GM18502 (cell line): Measurements from ENCODE around the gene NAXE.
"Not testable (repeated sequence)": the region's sequence is repeated elsewhere in the genome, so short reads cannot be mapped to it uniquely, and the experiment has no call there.

Experiments used
- ATAC-seq: cut with Tn5 transposase; IDR thresholded peaks from one replicate; pipeline ENCODE4 v1.9.1; 2021; ENCODE audit warnings: mild to moderate bottlenecking; ENCODE audit not compliant: unreplicated experiment, poor library complexity

The NAXE gene

DNA sequence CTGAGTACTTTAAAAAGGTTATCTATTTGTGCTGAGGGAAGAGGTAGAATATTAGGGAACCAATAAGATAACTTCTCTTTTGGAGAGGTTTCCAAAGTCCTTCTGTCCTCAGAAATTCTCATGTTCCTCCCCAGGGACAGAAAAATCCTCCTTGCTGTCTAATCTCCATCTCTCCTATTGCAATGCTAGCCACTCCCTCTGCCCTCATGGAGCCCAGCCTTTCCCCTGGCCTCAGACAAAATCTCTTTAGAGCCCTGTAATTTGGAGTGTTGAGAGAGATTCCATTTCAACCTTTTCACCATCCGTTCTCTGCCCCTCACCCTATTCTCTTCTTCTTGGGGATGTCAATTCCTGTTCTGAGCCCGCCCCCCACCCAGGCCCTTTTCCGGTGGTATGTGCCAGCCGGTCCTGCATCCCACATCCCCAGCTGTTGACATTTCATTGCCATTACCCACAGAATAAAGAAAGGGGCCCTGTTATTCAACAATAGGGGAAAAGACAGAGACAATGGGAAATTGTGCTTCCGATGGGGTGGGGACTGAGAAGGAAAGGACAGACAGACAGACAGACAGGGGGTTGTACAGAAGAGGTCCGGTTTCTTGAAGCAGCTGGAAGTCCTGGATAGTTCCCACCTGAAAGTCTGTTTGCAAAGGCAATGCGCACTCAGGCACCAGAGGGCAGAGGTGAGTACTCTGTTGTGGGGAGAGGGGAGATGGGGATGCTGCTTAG is 27.4 kb downstream of the NAXE start, which contains the start of gene HAPLN2:
Gene HAPLN2 (plus strand): TSS at position 563 of the 729 bp plus-strand sequence. CDS start 4,076 bp downstream, outside the sequence.
- ATAC-seq = no peak

DNA sequence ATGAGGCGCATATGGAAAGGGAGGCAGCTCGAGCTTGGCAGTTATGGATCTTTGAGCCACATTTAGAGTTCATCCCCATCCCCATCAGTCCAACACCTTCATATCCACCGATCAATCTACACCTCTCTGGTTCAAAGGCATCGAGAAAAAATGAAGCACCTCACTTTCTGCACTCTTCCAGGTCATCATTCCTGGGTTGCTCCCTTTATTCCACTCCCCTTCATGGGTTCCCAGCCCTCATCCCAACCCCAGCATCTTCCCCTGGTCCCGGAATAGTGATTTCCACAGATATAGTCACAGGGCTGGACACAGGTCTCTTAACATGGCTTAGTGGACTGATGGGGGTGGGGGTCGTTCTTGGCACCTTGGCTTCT is 28.0 kb downstream of the NAXE start:
- ATAC-seq = no peak

DNA sequence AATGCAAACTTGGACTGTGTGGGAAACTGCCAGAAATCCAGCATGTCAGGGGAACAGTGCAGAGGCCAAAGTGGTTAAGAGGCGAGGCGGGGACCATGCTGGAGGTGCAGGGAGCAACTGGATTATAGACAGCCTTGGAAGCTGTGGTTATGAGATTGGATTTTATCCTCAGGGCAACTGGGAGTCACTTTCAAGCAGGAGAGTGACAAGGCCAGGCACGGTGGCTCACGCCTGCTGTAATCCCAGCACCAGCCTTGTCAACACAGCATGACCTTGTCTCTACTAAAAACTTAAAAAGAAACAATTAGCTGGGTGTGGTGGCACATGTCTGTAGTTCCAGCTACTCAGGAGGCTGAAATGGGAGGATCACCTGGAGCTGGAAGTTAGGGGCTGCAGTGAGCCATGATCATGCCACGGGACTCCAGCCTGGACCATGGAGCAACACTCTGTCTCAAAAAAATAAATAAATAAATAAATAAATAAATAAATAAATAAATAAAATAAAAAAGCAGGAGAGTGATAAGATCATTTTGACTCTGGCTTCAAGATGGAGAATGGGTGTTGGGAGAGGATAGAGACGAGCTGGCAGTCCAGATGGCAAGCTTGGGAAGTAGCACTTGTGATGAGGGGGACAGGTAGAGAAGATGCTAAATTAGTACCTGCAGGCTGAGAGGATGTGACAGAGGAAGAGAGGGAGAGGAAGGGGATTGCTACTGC is 31.2 kb downstream of the NAXE start:
- no peak for ATAC-seq

DNA sequence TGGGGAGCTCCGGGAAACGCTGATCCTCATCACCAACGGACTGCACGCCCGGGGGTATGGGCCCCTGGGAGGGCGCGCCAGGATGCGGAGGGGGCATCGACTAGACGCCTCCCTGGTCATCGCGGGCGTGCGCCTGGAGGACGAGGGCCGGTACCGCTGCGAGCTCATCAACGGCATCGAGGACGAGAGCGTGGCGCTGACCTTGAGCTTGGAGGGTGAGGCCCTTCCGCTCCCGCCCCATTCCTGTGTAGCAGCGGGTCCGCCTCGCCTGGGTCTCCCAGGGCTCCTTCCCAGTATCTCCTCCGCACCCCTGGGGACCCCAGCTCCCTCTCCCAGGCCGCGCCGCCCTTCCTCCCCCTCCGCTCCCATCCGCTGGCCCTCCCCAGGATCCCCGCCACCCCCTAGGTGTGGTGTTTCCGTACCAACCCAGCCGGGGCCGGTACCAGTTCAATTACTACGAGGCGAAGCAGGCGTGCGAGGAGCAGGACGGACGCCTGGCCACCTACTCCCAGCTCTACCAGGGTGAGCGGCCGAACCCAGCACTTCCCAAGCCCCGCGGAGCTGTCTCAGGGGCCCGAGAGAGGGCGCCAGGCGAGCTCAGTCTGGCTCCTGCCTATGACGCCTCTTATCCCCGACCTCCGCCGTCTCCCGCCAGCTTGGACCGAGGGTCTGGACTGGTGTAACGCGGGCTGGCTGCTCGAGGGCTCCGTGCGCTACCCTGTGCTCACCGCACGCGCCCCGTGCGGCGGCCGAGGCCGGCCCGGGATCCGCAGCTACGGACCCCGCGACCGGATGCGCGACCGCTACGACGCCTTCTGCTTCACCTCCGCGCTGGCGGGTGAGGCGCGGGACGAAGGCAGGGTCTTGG is 32.6 kb downstream of the NAXE start:
- ATAC-seq = no peak

DNA sequence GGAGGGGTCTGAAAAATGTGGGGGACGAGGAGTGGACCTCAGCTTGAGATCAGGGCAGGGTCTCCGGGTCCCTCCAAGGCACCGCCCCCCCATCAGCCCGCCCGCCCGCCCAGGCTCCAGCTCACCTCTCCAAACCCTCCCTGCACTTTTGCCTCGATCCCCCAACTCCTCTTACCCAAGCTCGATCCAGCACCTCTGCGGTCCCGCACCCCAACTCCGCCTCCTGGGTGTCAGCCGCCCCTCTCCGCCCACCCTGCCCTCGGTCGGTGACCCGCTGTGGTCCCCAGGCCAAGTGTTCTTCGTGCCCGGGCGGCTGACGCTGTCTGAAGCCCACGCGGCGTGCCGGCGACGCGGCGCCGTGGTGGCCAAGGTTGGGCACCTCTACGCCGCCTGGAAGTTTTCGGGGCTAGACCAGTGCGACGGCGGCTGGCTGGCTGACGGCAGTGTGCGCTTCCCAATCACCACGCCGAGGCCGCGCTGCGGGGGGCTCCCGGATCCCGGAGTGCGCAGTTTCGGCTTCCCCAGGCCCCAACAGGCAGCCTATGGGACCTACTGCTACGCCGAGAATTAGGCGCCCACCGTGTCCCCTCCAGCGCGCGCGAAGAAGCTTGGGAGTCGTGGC is 33.3 kb downstream of the NAXE start:
- ATAC-seq = no peak

DNA sequence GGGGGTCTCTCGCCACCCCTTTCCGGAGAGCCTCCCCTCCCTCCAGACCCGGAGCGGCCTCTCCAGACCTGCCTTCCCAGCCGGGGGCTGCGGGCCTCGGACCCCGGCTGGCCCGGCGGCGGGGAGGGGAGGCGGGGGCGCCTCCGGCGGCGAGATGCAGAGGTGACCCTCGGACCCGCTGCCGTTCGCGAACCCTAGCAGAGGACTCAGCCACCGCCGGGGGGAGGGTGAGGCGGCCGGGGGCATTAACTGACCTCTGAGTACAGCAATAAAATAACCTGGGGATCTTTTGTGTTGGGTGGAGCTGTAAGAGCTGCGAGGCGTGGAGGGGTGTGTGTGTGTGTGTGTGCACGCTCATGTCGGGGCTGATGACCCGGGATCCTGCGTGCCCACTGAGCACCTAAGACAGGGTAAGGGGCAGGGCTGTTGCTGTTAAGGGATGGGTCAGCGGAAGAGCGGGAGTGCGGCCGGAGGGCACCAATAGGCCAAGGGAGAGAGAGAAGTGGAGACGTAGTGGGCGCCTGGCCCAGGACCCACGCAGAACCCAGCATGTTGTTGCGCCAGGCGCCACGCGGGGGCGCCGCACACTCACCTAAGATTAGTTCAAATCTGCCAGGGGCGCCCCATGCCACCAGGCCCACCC is 34.0 kb downstream of the NAXE start:
- no peak for ATAC-seq

DNA sequence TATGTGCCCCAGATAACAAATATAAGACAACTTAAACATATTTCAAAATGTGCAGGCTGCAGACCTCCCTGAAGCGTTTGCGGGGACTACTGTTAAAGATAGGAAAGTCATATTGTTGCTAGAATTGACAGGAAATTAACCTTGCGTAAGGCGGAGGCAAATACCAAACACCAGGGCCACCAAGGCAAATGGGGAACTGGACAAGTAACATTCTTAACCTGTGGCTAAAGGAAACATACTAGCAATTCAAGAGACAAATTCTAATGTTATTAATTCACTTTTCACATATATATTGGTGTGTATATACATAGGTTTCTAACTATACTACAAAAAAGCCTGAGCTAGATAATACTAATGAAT is 34.5 kb downstream of the NAXE start:
- no peak for ATAC-seq

DNA sequence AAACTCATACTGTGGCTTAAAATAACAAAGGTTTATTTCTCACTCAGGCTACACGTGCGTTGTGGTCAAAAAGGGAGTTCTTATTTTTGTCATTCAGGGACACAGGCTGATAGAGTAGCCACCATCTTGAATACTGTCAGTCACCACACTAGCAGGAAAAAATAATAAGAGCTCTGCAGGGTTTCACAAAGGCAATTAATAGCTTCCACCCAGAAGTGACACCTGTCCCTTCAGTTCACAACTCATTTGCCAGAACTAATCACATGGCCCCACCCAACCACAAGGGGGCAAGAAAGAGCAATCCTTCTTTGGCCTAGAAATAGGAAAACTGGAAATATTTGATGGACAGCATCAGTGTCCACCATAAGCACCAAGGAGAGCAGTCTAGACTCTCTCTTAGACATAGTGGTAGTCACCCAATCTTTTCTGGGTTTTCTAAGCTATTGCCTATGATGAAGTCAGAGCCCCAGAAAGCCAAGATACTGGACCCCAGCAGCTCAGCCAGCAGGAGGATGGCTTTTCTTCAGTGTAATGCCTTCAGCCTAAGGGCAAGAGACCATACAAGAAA is 35.8 kb downstream of the NAXE start:
- no peak for ATAC-seq

DNA sequence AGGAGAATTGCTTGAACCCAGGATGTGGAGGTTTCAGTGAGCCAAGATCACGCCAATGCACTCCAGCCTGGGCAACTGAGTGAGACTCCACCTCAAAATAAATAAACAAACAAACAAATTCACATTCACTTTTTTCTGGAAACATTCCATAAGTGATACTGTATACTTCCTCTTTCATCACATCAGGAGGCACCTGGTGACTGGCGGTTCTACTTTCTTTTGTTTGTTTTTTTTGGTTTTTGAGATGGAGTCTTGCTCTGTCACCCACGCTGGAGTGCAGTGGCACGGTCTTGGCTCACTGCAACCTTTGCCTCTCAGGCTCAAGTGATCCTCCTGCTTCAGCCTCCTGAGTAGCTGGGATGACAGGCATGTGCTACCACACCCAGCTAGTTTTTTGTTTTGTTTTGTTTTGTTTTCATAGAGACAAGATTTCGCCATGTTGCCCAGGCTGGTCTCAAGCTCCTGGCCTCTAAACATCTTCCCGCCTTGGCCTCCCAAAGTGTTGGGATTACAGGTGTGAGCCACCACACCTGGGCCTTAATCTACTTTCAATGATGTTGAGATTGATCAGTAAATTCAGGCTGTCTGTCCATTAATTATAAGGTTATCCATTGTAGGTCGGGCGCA is 38.4 kb downstream of the NAXE start:
- ATAC-seq = no peak

DNA sequence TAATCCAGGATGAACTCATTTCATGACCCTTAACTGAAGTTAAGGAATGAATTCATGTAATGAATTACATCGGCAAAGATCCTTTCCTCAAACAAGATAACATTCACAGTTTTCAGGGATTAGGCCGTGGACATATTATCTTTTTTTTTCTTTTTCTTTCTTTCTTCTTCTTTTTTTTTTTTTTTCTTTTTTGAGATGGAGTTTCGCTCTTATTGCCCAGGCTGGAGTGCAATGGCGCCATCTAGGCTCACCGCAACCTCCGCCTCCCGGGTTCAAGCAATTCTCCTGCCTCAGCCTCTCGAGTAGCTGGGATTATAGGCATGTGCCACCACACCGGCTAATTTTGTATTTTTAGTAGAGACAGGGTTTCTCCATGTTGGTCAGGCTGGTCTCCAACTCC is 39.6 kb downstream of the NAXE start:
- ATAC-seq = not testable (repeated sequence)

DNA sequence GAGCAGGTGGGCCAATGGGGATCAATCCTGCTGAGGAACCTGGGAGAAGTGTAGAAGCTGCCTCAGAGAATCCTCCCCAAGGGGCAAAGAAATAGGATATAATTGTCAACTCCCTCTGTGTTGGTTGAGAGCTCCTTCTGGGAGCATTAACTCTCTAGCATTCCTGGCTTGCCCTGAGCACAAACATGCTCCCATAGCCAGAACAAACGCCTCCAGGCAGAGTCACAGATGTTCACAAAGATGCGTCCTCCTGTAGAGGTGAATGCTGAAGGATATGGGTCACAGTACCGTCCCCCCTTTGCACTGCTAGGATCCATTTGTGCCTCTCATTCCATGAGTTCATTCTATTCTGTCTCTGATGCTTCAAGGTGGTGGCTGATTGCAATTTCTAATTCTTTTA is 40.8 kb downstream of the NAXE start:
- no peak for ATAC-seq

DNA sequence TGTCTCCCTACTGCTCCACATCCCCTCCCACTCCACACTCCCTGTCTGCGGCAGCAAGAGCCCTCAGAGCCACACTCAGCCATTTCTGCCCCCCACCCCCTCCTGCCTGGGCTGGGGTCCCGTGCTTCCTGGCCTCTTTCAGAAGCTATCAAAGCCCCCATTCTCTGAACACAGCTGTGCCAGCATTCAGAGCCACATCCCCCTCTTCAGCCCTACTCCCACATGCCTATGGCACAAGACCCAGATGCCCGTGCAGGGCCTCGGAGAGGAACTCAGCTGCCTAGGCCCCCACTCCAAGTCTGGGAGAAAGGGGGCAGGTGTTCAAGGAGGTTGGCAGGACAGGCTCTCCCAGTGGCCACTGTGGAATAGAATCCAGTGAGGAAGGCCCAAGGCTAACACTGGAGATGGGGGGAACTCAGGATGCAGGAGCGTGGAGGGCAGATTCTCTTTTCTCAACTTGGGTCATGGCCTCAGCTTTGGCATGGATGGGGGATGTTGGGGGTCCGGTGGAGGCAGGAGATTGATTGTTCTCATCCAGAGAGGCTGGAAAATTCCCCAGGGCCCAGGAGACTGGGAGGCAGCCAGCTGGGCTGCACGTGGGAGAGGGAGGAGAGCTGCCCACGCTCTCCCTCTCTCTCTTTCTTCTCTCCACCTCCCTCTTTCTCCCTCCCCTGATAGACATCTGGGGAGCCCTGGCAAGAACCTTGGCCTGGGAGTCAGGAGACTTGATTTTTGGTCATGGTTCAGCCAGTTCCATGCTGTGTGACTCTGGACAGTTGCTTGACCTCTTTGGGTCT is 46.8 kb downstream of the NAXE start:
- no peak for ATAC-seq

DNA sequence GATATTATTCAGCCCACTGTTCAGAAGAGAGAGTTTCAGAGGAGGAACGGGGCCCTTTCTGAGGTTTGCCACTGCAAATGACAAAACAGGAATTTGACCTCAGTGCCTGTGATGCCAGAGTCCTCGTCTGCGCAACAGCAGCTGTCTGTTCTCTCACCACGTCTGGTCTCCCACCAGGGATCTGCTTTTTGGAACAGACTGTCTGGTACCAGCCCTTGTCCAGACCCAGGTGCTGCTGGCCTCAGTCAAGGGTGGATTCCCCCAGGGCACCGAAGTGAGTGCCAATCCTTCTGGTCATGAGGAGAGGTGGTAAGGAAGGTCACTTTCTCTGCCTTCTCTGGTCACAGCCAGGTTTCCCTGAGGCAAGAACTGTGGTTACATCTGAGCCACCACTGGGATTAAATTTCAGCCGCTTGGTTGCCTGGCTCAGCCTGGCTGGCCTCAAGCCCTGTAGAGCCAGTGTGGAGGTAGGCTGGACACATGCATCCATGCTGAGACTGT is 48.1 kb downstream of the NAXE start:
- no peak for ATAC-seq

DNA sequence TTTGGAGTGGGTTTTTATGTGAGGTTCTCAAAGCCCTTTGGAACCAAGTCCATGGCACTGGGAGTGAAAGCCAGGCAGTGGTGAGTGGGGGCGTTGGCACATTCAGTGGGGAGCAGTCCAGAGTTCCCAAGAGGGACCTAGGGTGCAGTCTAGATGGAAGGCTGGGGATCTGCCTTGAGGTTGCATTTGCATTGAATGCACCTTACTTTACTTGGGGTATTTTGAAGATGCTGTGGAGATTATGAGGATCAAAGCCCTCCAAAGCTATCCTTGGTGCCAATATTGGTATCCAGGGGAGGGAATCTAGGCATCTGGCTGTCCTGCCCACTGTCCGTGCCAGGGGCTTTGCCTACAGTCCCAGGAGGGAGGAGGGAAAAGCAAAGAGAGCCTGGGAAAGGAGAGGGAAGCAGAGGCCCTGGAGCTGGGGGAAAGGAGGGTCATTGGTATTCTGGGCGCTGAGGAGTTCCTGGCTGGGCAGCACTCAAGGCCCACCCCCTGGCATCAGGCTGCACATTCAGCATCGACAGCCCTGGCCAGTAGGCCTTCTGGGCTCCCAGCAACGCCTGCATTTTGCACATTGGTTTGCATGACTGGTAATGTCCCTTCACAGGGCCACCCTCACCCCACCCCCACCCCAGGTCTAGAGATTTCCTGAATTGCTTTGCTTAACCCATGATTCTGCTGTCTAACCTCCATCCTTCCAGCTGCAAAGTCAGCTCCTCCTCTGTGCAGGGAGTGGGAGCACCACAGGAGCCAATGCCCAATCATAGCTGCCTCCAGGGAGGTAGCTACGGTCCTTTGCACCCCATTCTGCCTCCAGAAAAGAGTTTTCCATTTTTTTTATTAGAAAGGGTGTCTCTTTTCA is 49.5 kb downstream of the NAXE start:
- ATAC-seq = no peak

DNA sequence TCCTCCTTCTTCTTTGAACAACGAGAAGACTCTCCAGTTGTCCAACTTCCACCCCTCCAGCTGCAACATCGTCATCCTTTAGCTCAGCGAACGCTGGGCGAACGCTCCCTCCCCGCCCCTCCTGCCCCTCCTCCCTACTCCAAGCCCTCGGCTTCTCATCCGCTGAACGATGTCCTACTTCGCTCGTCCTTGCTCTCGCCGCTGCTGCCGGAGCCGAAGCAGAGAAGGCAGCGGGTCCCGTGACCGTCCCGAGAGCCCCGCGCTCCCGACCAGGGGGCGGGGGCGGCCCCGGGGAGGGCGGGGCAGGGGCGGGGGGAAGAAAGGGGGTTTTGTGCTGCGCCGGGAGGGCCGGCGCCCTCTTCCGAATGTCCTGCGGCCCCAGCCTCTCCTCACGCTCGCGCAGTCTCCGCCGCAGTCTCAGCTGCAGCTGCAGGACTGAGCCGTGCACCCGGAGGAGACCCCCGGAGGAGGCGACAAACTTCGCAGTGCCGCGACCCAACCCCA is 50.2 kb downstream of the NAXE start, which contains the start of gene BCAN:
Gene BCAN (plus strand): TSS at position 357 of the 504 bp plus-strand sequence. CDS start 3,938 bp downstream, outside the sequence.
- ATAC-seq = no peak

DNA sequence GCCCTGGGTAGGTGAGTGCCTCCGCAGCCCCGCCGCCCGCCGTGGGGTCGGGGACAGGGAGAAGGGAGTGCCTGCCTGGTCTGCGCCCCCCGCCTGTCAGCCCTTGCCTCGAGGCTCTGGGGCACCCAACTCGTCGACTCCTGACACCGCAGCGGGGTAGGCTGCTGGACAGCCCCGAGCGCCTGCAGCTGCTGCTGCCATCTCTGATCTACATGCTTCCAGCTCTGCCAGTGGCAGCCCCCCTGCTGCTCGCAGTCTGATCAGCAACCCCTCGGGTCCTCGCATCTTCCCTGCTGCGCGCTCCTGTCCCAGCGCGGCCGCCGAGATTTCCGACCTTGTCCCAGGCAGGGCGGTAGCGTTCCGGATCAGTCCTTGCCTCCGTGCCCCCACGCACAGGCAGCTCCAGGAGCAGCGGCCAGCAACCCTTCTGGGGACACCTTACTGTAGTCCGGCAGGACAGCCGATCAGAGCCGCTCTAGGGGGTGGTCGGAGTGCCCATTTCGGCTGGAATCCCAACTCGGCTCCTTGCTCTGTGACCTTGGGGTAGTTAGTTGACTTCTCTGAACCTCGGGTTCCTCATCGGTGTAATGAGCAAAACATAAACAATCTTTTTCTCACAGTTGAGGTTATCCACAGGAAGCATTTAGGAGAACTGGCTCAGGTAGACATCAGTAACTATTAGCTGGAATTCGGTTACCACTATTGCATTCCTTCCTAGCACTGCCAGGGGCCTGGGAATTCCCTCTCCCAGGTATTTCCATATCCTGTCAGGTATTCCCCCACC is 50.9 kb downstream of the NAXE start:
- no peak for ATAC-seq
